IMR-90 (cell line): Measurements from ENCODE around the gene DENND6B. TPM values are rescaled to one million over a fixed set of nuclear protein-coding genes. Genes with fewer than 3 reads are reported as not detected.

Source experiments
- ATAC-seq: fragments of 200-7000 bp; cut with Tn5 transposase; 2 replicates; pipeline ENCODE4 v1.9.1; 2020; ENCODE audit warnings: low read depth, mild to moderate bottlenecking, moderate library complexity
- BruUV-seq: library from RNA; stranded (reverse); fragments of 400-500 nt; replicated peaks from 2 replicates; lab custom pipeline; 2021; lab: Mats Ljungman, UMichigan
- CTCF ChIA-PET: fragments of 300-600 bp; formaldehyde crosslinking; extraction: SDS; loops from one replicate; lab custom pipeline; 2021; ENCODE audit warnings: antibody characterized with exemption; lab: Yijun Ruan, JAX
- POLR2A ChIA-PET: fragments of 300-600 bp; sonication (Branson Sonifier 250); formaldehyde crosslinking; loops from one replicate; lab custom pipeline; 2022; ENCODE audit warnings: antibody characterized with exemption; ENCODE audit not compliant: unreplicated experiment; lab: Charles Lee
- DNase-seq: peaks from one replicate; pipeline ENCODE4 v3.0.0; 2013
- H2AFZ ChIP-seq: replicated peaks from 2 replicates; pipeline ENCODE3; 2013; ENCODE audit warnings: low read length, mild to moderate bottlenecking; ENCODE audit not compliant: poor library complexity
- H2AK5ac ChIP-seq: 2 replicates; pipeline ENCODE4 v1.6.1; 2013; ENCODE audit warnings: low read depth, low read length, inconsistent platforms
- H2AK9ac ChIP-seq: replicated peaks from 2 replicates; pipeline ENCODE3; 2013; ENCODE audit warnings: mild to moderate bottlenecking, low read depth, low read length, moderate library complexity; ENCODE audit not compliant: poor library complexity
- H2BK120ac ChIP-seq: 2 replicates; pipeline ENCODE4 v1.6.1; 2013; ENCODE audit warnings: low read depth, low read length, inconsistent platforms
- H2BK15ac ChIP-seq: 3 replicates; pipeline ENCODE4 v1.6.1; 2013; ENCODE audit warnings: low read depth, low read length, inconsistent platforms
- H2BK20ac ChIP-seq: 2 replicates; pipeline ENCODE4 v1.6.1; 2013; ENCODE audit warnings: low read depth, mild to moderate bottlenecking, inconsistent platforms, low read length, moderate library complexity
- H2BK5ac ChIP-seq: 2 replicates; pipeline ENCODE4 v1.6.1; 2013; ENCODE audit warnings: mild to moderate bottlenecking, low read depth, low read length, inconsistent platforms; ENCODE audit not compliant: poor library complexity, severe bottlenecking
- H3K14ac ChIP-seq: replicated peaks from 2 replicates; pipeline ENCODE4 v1.6.1; 2013; ENCODE audit warnings: low read depth, low read length, inconsistent platforms
- H3K18ac ChIP-seq: 2 replicates; pipeline ENCODE4 v1.6.1; 2013; ENCODE audit warnings: low read depth, low read length, control low read depth
- H3K23ac ChIP-seq: 2 replicates; pipeline ENCODE4 v1.6.1; 2013; ENCODE audit warnings: low read depth, low read length, inconsistent platforms
- H3K27ac ChIP-seq: 2 replicates; pipeline ENCODE4 v1.5.1; 2013; ENCODE audit warnings: mild to moderate bottlenecking, control low read depth, low read length; ENCODE audit not compliant: insufficient read depth
- H3K27me3 ChIP-seq: 2 replicates; pipeline ENCODE4 v1.6.1; 2013; ENCODE audit warnings: low read length; ENCODE audit not compliant: control insufficient read depth, insufficient read depth
- H3K36me3 ChIP-seq: 2 replicates; pipeline ENCODE4 v1.6.1; 2013; ENCODE audit warnings: low read length, mixed read lengths; ENCODE audit not compliant: control insufficient read depth, insufficient read depth
- H3K4ac ChIP-seq: 2 replicates; pipeline ENCODE4 v1.6.1; 2013; ENCODE audit warnings: low read depth, low read length, inconsistent platforms
- H3K4me1 ChIP-seq: 2 replicates; pipeline ENCODE4 v1.6.1; 2013; ENCODE audit warnings: low read length, mixed read lengths; ENCODE audit not compliant: control insufficient read depth, insufficient read depth
- H3K4me2 ChIP-seq: 2 replicates; pipeline ENCODE4 v1.6.1; 2013; ENCODE audit warnings: low read depth, mild to moderate bottlenecking, control low read depth, low read length, moderate library complexity
- H3K4me3 ChIP-seq: 2 replicates; pipeline ENCODE4 v1.5.1; 2013; ENCODE audit warnings: low read depth, mild to moderate bottlenecking, control low read depth, low read length, moderate library complexity; ENCODE audit not compliant: insufficient read depth
- H3K56ac ChIP-seq: 2 replicates; pipeline ENCODE4 v1.6.1; 2013; ENCODE audit warnings: low read length, inconsistent platforms; ENCODE audit not compliant: insufficient read depth; ENCODE audit errors: extremely low read depth
- H3K79me1 ChIP-seq, 2 experiments: 2 replicates each; pipeline ENCODE4 v1.6.1; 2013; ENCODE audit warnings: low read length in 2 of 2, inconsistent platforms in 1 of 2, low read depth in 1 of 2
- H3K9ac ChIP-seq: 2 replicates; pipeline ENCODE4 v1.6.1; 2013; ENCODE audit warnings: low read depth, low read length, control low read depth
- H3K9me1 ChIP-seq: 2 replicates; pipeline ENCODE4 v1.6.1; 2013; ENCODE audit warnings: low read length, inconsistent platforms; ENCODE audit not compliant: insufficient read depth
- H3K9me3 ChIP-seq: 2 replicates; pipeline ENCODE4 v1.6.1; 2013; ENCODE audit warnings: low read length; ENCODE audit not compliant: control insufficient read depth, insufficient read depth
- H4K20me1 ChIP-seq: 2 replicates; pipeline ENCODE4 v1.6.1; 2013; ENCODE audit warnings: low read length, inconsistent platforms; ENCODE audit not compliant: insufficient read depth
- H4K5ac ChIP-seq: 2 replicates; pipeline ENCODE4 v1.6.1; 2013; ENCODE audit warnings: mild to moderate bottlenecking, low read depth, low read length, control low read depth
- H4K8ac ChIP-seq, 2 experiments: 2 replicates each; pipeline ENCODE4 v1.6.1; 2013; ENCODE audit warnings: low read depth in 2 of 2, low read length in 2 of 2, control low read depth in 1 of 2, inconsistent platforms in 1 of 2
- H4K91ac ChIP-seq: 2 replicates; pipeline ENCODE4 v1.6.1; 2013; ENCODE audit warnings: low read depth, low read length, inconsistent platforms; ENCODE audit not compliant: insufficient read depth
- FOS ChIP-seq: fragments of 150-350 bp; IDR thresholded peaks from 2 replicates; pipeline ENCODE4 v1.6.1; 2016; ENCODE audit warnings: low read depth, low read length
- MAFK ChIP-seq: IDR thresholded peaks from 2 replicates; pipeline ENCODE4 v1.6.1; 2012; ENCODE audit warnings: low read depth, low read length, improper control_type of control experiment
- MAZ ChIP-seq: IDR thresholded peaks from 2 replicates; pipeline ENCODE4 v1.6.1; 2012; ENCODE audit warnings: low read depth, mild to moderate bottlenecking, low read length, improper control_type of control experiment, moderate library complexity, borderline replicate concordance
- MXI1 ChIP-seq: IDR thresholded peaks from 2 replicates; pipeline ENCODE4 v1.6.1; 2012; ENCODE audit warnings: low read depth, mild to moderate bottlenecking, low read length, moderate library complexity, borderline replicate concordance
- RAD21 ChIP-seq: IDR thresholded peaks from 2 replicates; pipeline ENCODE4 v1.6.1; 2012; ENCODE audit warnings: low read length, improper control_type of control experiment
- SMC3 ChIP-seq: fragments of 150-350 bp; IDR thresholded peaks from 2 replicates; pipeline ENCODE4 v1.6.1; 2016; ENCODE audit warnings: low read depth, mild to moderate bottlenecking, antibody characterized with exemption, low read length, moderate library complexity
- WGBS, 2 experiments: methylation state at CpG; one replicate each; pipeline versions ENCODE4 v1.1.5 to v1.1.7; 2013; ENCODE audit warnings: missing lambda C conversion rate in 2 of 2; ENCODE audit not compliant: insufficient read length in 1 of 2; ENCODE audit errors: extremely low coverage in 2 of 2; 5-methylcytosine and 5-hydroxymethylcytosine counted together
- dilution Hi-C: fragments of 300-500 bp; cut with HindIII; formaldehyde crosslinking; loops from one replicate; pipeline ENCODE4 v1.14.3; 2018; ENCODE audit warnings: low sequenced_read_pairs; ENCODE audit not compliant: unreplicated experiment
- in situ Hi-C: fragments of 300-500 bp; cut with MboI; formaldehyde crosslinking; loops from 3 replicates; pipeline ENCODE4 v1.14.3; 2019; ENCODE audit warnings: low sequenced_read_pairs, inconsistent platforms, mixed read lengths
- intact Hi-C: fragments of 100-400 bp; cut with micrococcal nuclease; formaldehyde crosslinking; loops from 2 replicates; pipeline ENCODE4 v1.10.0; 2022
- polyA plus RNA-seq, 3 experiments: library from polyadenylated mRNA; depleted of rRNA; stranded (reverse); fragments of >200 nt; gene quantifications; 2 replicates each; pipeline ENCODE4 v1.2.3, GENCODE V29; 2012; ENCODE audit warnings: low replicate concordance in 1 of 3
- total RNA-seq: library from RNA; depleted of rRNA; stranded (reverse); fragments of >200 nt; gene quantifications from 2 replicates; pipeline ENCODE4 v1.2.3, GENCODE V29; 2012

Gene DENND6B
- total and polyA plus RNA-seq, 2 of the 4 experiments (the other 2 are of a cell fraction) = 0.36 to 4.9 TPM

- TF ChIP-seq FOS (0 out of 2 replicates have a peak, but pooled peaks have one; percentile 1), SMC3 (peak; percentile 70)
These were observed at the start of gene DENND6B (continued) for GRCh38 chr22:50326956-50327710.

- Histone ChIP-seq H3K9me1 (peaks cover 1% of the 10 kb centered on the region; the same call in 1 of the 2 replicates), H3K79me1 (peaks cover 7 to 18% of the 10 kb centered on the region in 2 experiments; a peak in 3 of 4 replicates), H3K36me3 (peaks cover 46% of the 10 kb centered on the region), H3K14ac (no peak overlapping the region), H3K4me1 (no peaks in the 10 kb centered on the region), H4K5ac (no peak overlapping the region), H2BK20ac (no peak overlapping the region), H2BK120ac (no peak overlapping the region), H3K18ac (no peak overlapping the region), H3K56ac (no peak overlapping the region), H3K4me3 (no peak overlapping the region), H3K27me3 (no peaks in the 10 kb centered on the region), H3K23ac (no peak overlapping the region), H3K27ac (no peak overlapping the region), H2BK15ac (no peak overlapping the region), H3K9ac (no peak overlapping the region), H3K4me2 (no peak overlapping the region), H4K8ac (no peak overlapping the region), H2AK5ac (no peak overlapping the region), H2BK5ac (no peak overlapping the region), H4K20me1 (no peaks in the 10 kb centered on the region), H2AK9ac (no peak overlapping the region), H2AFZ (no peak overlapping the region), H4K91ac (no peak overlapping the region), H3K9me3 (no peaks in the 10 kb centered on the region), H3K4ac (no peak overlapping the region)
- no TSS peak for BruUV-seq
- POLR2A ChIA-PET = interaction anchor here (0.6 kb wide), 1 partner anchor 26 kb away, joined by 3 read pairs; no protein-coding TSS in a partner anchor
- DNase-seq = no peak
- no peak for TF ChIP-seq RAD21
- TF ChIP-seq FOS = no peak
- no peak for TF ChIP-seq MXI1
- no peak for TF ChIP-seq MAFK
- no peak for TF ChIP-seq MAZ
- in situ Hi-C loops = no loop called here
- WGBS, 2 experiments = no CpG with 5 or more reads among the region's 5 CpGs
- CTCF ChIA-PET = no interaction called here
- dilution Hi-C loops = no loop called here
- no peak for ATAC-seq
- intact Hi-C loops = no loop called here
These were observed 49.4 kb upstream of the DENND6B start for GRCh38 chr22:50376085-50376651.
